Epithelial cell of proximal tubule (primary cell): Measurements from ENCODE around the gene MSS51. TPM values are rescaled to one million over a fixed set of nuclear protein-coding genes. Genes with fewer than 3 reads are reported as not detected.

Experiments
- DNase-seq: peaks from one replicate; pipeline ENCODE4 v3.0.0-alpha.2; 2011; ENCODE audit warnings: low read depth
- H3K4me3 ChIP-seq: 2 replicates; pipeline ENCODE4 v1.5.1; 2011; ENCODE audit warnings: low read depth, mild to moderate bottlenecking, low read length
- total RNA-seq: library from RNA; depleted of rRNA; stranded (reverse); fragments of >200 nt; gene quantifications from 2 replicates; pipeline ENCODE4 v1.2.3, GENCODE V29; 2015
- TF ChIP-seq, protein P1 (sequence below): conservative IDR thresholded peaks from 2 replicates; pipeline ENCODE4 v1.5.1; 2012; ENCODE audit warnings: low read depth, mild to moderate bottlenecking, low read length

MSS51 gene
- total RNA-seq, 1 donor from 2014 or later: 1.1 TPM

DNA sequence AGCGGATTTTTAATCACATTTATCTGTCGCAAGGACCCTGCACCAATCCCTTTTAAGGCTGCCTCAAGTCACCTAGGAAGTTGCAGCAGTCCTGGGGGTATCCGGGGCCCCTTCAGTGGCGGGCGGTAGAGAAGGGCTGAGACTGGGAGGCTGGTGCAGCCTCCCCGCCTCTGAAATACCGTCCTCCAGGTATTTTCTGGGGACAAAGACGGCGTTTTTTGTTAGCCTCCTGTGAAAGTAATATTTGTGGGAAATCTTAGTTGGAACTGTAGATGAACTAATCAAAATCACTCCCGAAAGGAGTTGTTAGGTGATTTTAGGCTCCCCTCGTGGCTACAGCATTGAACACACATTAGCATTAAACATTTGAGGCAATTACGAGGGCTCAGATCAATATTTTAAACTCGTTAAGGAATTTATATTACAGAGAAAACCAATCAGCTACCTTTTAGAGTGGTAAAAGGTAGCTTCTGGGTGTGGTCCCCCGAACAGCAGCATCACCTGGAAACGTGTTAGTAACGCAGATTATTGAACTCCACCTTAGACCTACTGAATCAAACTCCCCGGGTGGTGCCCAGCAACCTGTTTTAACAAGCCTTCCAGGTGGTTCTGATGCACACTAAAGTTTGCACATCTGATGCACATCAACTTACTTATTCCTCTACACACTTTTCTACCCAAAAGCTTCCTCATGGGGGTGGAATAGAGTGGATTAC is 19.0 kb downstream of the MSS51 start:
- no peak for DNase-seq
- TF ChIP-seq, protein P1, sequence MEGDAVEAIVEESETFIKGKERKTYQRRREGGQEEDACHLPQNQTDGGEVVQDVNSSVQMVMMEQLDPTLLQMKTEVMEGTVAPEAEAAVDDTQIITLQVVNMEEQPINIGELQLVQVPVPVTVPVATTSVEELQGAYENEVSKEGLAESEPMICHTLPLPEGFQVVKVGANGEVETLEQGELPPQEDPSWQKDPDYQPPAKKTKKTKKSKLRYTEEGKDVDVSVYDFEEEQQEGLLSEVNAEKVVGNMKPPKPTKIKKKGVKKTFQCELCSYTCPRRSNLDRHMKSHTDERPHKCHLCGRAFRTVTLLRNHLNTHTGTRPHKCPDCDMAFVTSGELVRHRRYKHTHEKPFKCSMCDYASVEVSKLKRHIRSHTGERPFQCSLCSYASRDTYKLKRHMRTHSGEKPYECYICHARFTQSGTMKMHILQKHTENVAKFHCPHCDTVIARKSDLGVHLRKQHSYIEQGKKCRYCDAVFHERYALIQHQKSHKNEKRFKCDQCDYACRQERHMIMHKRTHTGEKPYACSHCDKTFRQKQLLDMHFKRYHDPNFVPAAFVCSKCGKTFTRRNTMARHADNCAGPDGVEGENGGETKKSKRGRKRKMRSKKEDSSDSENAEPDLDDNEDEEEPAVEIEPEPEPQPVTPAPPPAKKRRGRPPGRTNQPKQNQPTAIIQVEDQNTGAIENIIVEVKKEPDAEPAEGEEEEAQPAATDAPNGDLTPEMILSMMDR: no peak
- peak overlapping the region; percentile 76 for H3K4me3 ChIP-seq

DNA sequence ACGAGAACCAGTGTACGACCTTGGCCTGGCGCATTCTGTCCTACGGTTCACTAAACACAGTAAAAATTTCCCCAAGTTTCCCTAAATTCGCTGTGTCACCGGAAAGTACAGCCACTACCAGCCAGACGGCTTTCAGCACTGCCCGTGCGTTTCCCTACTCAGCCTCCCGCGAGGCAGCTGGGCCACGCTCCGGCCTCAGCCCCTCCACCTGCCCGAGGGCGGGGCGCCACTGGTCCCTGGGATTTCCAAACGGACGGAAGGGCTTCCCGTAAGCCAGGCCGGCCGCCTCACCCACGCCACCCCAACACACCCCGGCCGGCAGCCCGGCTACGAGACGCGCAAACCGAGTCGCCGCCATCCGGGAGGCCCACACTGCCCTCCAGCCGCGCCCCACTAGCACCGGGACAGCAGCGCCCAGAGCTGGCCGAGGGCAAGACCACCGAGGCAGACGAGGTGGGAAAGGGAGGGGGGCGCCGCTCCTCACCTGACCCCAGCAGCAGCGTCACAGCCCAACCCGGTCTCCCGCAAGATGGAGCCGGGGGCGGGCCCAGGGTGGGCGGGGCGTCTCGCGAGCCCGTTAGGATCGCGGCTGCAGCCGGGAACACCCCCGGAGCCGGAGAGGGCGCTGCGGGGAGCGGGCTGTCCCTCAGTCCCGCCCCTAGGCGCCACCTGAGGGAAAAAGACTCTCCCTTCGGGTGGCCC is 19.7 kb downstream of the MSS51 start, which contains the start of gene ANXA7:
TSS of gene ANXA7 (minus strand) at position 531 of the 702 bp plus-strand sequence. CDS start 13,202 bp downstream, outside the sequence.
- peak; percentile 61 for DNase-seq
- TF ChIP-seq, protein P1: peak; percentile 15
- H3K4me3 ChIP-seq: peak within 1 kb of the TSS; percentile 76

DNA sequence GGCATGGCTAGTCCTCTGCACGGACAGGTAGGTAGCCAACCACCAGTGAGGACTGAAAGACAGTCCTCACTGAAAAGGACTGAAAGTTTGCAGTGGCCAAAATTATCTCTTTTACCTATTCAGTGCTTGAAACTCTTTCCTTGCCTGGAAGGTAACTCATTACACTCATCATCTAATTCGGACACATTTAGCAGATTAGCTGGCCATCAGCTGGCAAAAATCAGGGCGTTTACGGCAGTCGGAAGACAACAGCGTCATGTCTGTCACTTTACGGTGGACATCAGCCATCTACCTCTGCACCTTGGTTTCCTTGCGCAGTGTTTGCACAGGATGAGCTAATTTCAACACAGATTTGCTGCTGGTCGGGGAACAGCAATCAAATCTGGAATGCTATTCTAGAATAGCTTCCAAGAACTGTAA is 20.2 kb downstream of the MSS51 start:
- peak overlapping the region; percentile 76 for H3K4me3 ChIP-seq
- no peak for DNase-seq
- TF ChIP-seq, protein P1: no peak

DNA sequence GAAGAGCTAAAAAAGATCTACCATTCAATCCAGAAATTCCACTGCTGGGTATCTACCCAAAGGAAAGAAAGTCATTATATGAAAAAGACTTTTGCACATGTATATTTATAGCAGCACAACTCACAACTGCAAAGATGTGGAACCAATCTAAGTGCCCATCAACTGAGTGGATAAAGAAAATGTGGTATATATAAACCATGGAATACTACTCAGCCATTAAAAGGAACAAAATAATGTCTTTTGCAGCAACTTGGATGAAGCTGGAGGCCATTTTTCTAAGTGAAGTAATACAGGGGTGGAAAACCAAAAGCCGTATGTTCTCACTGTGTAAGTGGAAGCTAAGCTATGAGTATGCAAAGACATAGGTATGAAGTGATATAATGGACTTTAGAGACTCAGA is 22.5 kb downstream of the MSS51 start:
- TF ChIP-seq, protein P1: no peak

DNA sequence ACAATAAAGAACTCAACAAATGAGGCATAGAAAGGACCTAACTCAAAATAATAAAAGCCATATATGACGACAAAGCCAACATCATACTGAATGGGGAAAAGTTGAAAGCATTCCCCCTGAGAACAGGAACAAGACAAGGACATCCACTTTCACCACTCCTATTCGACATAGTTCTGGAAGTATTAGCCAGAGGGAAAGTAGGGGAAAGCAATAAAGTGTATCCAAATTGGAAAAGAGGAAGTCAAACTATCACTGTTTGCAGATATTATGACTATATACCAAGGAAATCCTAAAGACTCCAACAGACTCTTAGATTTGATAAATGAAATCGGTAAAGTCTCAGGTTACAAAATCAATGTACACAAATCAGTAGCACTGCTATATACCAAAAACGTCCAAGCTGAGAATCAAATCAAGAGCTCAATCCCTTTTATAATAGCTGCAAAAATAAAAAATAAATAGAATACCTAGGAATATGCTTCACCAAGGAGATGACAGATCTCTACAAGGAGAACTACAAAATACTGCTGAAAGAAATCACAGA is 24.3 kb downstream of the MSS51 start:
- TF ChIP-seq, protein P1: no peak
- DNase-seq: no peak
- H3K4me3 ChIP-seq: no peak overlapping the region

More for the DNA sequence above, 22.5 kb downstream of the MSS51 start:
- no peak overlapping the region for H3K4me3 ChIP-seq
- no peak for DNase-seq

DNA sequence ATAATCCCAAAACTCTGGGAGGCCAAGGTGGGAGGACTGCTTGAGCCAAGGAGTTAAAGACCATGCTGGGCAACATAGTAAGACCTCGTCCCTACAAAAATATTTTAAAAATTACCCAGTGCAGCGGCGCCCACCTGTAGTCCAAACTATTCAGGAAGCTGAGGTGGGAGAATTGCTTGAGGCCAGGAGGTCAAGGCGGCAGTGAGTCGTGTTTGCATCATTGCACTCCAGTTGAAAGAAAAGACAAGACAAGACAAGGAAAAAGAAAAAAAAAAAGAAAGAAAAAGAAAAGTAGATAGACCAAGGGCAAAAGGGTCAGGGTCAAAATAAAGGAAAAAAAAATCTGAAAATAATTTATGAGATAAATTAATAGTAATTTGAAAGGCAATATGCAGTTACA is 25.3 kb downstream of the MSS51 start:
- no peak overlapping the region for H3K4me3 ChIP-seq
- TF ChIP-seq, protein P1: no peak
- DNase-seq: no peak
